BLaER1 treated with 17β-estradiol and CSF1 and Interleukin-3, amounts not matched to agents 10 nM and 100 nM (cell line): ENCODE data around the gene TMEM236.
A peak's percentile ranks its signal among the peaks of the same experiment; 100 is the strongest.

Experiments
- H3K27ac ChIP-seq, 11 experiments: shearing (Covaris generic); formaldehyde crosslinking; 2 replicates each; pipeline ENCODE4 v1.8.1; 2022
- H3K27me3 ChIP-seq, 11 experiments: shearing (Covaris generic); formaldehyde crosslinking; 2 replicates each; pipeline ENCODE4 v1.8.1; 2022
- H3K36me3 ChIP-seq, 11 experiments: shearing (Covaris generic); formaldehyde crosslinking; 2 replicates each; pipeline ENCODE4 v1.8.1; 2022
- H3K4me1 ChIP-seq, 10 experiments: shearing (Covaris generic); formaldehyde crosslinking; 2 replicates each; pipeline ENCODE4 v1.8.1; 2022
- H3K4me2 ChIP-seq, 11 experiments: shearing (Covaris generic); formaldehyde crosslinking; 2 replicates each; pipeline ENCODE4 v1.8.1; 2022
- H3K4me3 ChIP-seq, 10 experiments: shearing (Covaris generic); formaldehyde crosslinking; 2 replicates each; pipeline ENCODE4 v1.8.1; 2022
- H3K9ac ChIP-seq, 11 experiments: shearing (Covaris generic); formaldehyde crosslinking; 2 replicates each; pipeline ENCODE4 v1.8.1; 2022
- H3K9me3 ChIP-seq, 11 experiments: shearing (Covaris generic); formaldehyde crosslinking; replicated peaks in 1 of 11; 2 replicates each; pipeline ENCODE4 v1.8.1; 2022
- H4K20me1 ChIP-seq, 11 experiments: shearing (Covaris generic); formaldehyde crosslinking; 2 replicates each; pipeline ENCODE4 v1.8.1; 2022
- Cebpa-rat ChIP-seq, 11 experiments: shearing (Covaris generic); IDR thresholded peaks; 2 replicates each; pipeline ENCODE4 v1.8.1; 2022

The TMEM236 gene

GRCh38 chr10:17758200-17758599 is 6.2 kb downstream of the TMEM236 start:
- H3K4me1 ChIP-seq, result peaks cover 5 to 31% (median 10%) of the 10 kb centered on the region in 10 experiments; a peak in 14 of 20 replicates
- no peaks in the 10 kb centered on the region for H3K27me3 ChIP-seq
- H3K4me2 ChIP-seq, result peak overlapping the region in 1 of 11 experiments; percentile 24; a peak in 1 of 22 replicates
- H3K4me3 ChIP-seq, result no peak overlapping the region
- H3K9me3 ChIP-seq, result peaks cover 0 to 13% (median 0%) of the 10 kb centered on the region in 11 experiments; a peak in 5 of 22 replicates
- no peaks in the 10 kb centered on the region for H3K36me3 ChIP-seq
- H4K20me1 ChIP-seq, result no peaks in the 10 kb centered on the region
- H3K27ac ChIP-seq, result no peak overlapping the region
- no peak overlapping the region for H3K9ac ChIP-seq
- no peak for TF ChIP-seq Cebpa-rat (IDR thresholded peaks at IDR 0.05)

GRCh38 chr10:17758896-17759295 is 6.9 kb downstream of the TMEM236 start:
- peaks cover 5 to 31% (median 10%) of the 10 kb centered on the region in 10 experiments; a peak in 14 of 20 replicates for H3K4me1 ChIP-seq
- H4K20me1 ChIP-seq, result no peaks in the 10 kb centered on the region
- H3K27ac ChIP-seq, result no peak overlapping the region
- H3K4me3 ChIP-seq, result no peak overlapping the region
- H3K36me3 ChIP-seq, result no peaks in the 10 kb centered on the region
- no peak for TF ChIP-seq Cebpa-rat (IDR thresholded peaks at IDR 0.05)
- no peaks in the 10 kb centered on the region for H3K27me3 ChIP-seq
- H3K4me2 ChIP-seq, result no peak overlapping the region
- no peak overlapping the region for H3K9ac ChIP-seq
- H3K9me3 ChIP-seq, result peaks cover 0 to 13% (median 0%) of the 10 kb centered on the region in 11 experiments; a peak in 5 of 22 replicates

- no peak for TF ChIP-seq Cebpa-rat (IDR thresholded peaks at IDR 0.05)
- peaks cover 0 to 14% (median 10%) of the 10 kb centered on the region in 11 experiments; a peak in 13 of 22 replicates for H3K9me3 ChIP-seq
- no peak overlapping the region for H3K27ac ChIP-seq
- H3K27me3 ChIP-seq, result no peaks in the 10 kb centered on the region
- no peak overlapping the region for H3K9ac ChIP-seq
- H4K20me1 ChIP-seq, result no peaks in the 10 kb centered on the region
- no peak overlapping the region for H3K4me3 ChIP-seq
- H3K4me2 ChIP-seq, result no peak overlapping the region
- peaks cover 0 to 56% (median 4%) of the 10 kb centered on the region in 10 experiments; a peak in 15 of 20 replicates for H3K4me1 ChIP-seq
- H3K36me3 ChIP-seq, result no peaks in the 10 kb centered on the region
These were observed 12.1 kb downstream of the TMEM236 start for GRCh38 chr10:17764142-17764541.

GRCh38 chr10:17765602-17766001 is 13.6 kb downstream of the TMEM236 start:
- Histone ChIP-seq H3K27ac (peak overlapping the region in 2 of 11 experiments; percentile 19 to 85; a peak in 3 of 22 replicates), H3K4me1 (peaks cover 0 to 70% (median 7%) of the 10 kb centered on the region in 10 experiments; a peak in 15 of 20 replicates), H3K36me3 (no peaks in the 10 kb centered on the region), H3K4me2 (peak overlapping the region in 3 of 11 experiments; percentile 25 to 86 (median 72); a peak in 6 of 22 replicates), H3K27me3 (no peaks in the 10 kb centered on the region), H4K20me1 (no peaks in the 10 kb centered on the region), H3K9ac (no peak overlapping the region), H3K4me3 (no peak overlapping the region), H3K9me3 (peaks cover 0 to 14% (median 10%) of the 10 kb centered on the region in 11 experiments; a peak in 13 of 22 replicates)
- no peak for TF ChIP-seq Cebpa-rat (IDR thresholded peaks at IDR 0.05)

- Histone ChIP-seq H3K9ac (no peak overlapping the region), H3K36me3 (no peaks in the 10 kb centered on the region), H3K27me3 (no peaks in the 10 kb centered on the region), H3K4me1 (peaks cover 5 to 70% (median 16%) of the 10 kb centered on the region in 10 experiments; a peak in 18 of 20 replicates), H3K9me3 (peaks cover 0 to 14% (median 10%) of the 10 kb centered on the region in 11 experiments; a peak in 12 of 22 replicates), H3K4me3 (no peak overlapping the region), H3K4me2 (peak overlapping the region in 3 of 11 experiments; percentile 25 to 86 (median 72); a peak in 6 of 22 replicates), H4K20me1 (no peaks in the 10 kb centered on the region), H3K27ac (peak overlapping the region in 3 of 11 experiments; percentile 17 to 85 (median 80); a peak in 5 of 22 replicates)
- TF ChIP-seq Cebpa-rat (IDR thresholded peaks at IDR 0.05), result no peak
These were observed 14.7 kb downstream of the TMEM236 start for GRCh38 chr10:17766731-17767130.

GRCh38 chr10:17768496-17768895 is 16.5 kb downstream of the TMEM236 start:
- peak overlapping the region in 3 of 11 experiments; percentile 78 to 85 (median 80); a peak in 5 of 22 replicates for H3K27ac ChIP-seq
- peak overlapping the region in 5 of 11 experiments; percentile 1 to 90 (median 77); a peak in 5 of 22 replicates for H3K4me2 ChIP-seq
- no peak overlapping the region for H3K4me3 ChIP-seq
- peaks cover 5 to 87% (median 18%) of the 10 kb centered on the region in 10 experiments; a peak in 18 of 20 replicates for H3K4me1 ChIP-seq
- H3K36me3 ChIP-seq, result no peaks in the 10 kb centered on the region
- no peak for TF ChIP-seq Cebpa-rat (IDR thresholded peaks at IDR 0.05)
- peaks cover 0 to 14% (median 10%) of the 10 kb centered on the region in 11 experiments; a peak in 12 of 22 replicates for H3K9me3 ChIP-seq
- no peaks in the 10 kb centered on the region for H4K20me1 ChIP-seq
- H3K9ac ChIP-seq, result 0 out of 22 replicates have a peak overlapping the region, but pooled peaks of 1 of the 11 experiments have one; percentile 27
- no peaks in the 10 kb centered on the region for H3K27me3 ChIP-seq

- peak overlapping the region in 4 of 11 experiments; percentile 12 to 85 (median 79); a peak in 7 of 22 replicates for H3K27ac ChIP-seq
- H3K4me3 ChIP-seq, result no peak overlapping the region
- H3K36me3 ChIP-seq, result no peaks in the 10 kb centered on the region
- H3K4me1 ChIP-seq, result peaks cover 5 to 92% (median 18%) of the 10 kb centered on the region in 10 experiments; a peak in 18 of 20 replicates
- no peak for TF ChIP-seq Cebpa-rat (IDR thresholded peaks at IDR 0.05)
- peak overlapping the region in 10 of 11 experiments; percentile 1 to 90 (median 40); a peak in 18 of 22 replicates for H3K4me2 ChIP-seq
- peaks cover 0 to 14% (median 10%) of the 10 kb centered on the region in 11 experiments; a peak in 12 of 22 replicates for H3K9me3 ChIP-seq
- peak overlapping the region in 3 of 11 experiments; percentile 9 to 27 (median 26); a peak in 1 of 22 replicates for H3K9ac ChIP-seq
- no peaks in the 10 kb centered on the region for H4K20me1 ChIP-seq
- no peaks in the 10 kb centered on the region for H3K27me3 ChIP-seq
These were observed 17.0 kb downstream of the TMEM236 start for GRCh38 chr10:17768957-17769356.

- H3K4me3 ChIP-seq, result peak overlapping the region in 3 of 10 experiments; percentile 33 to 51 (median 46); a peak in 6 of 20 replicates
- peaks cover 0 to 11% (median 6%) of the 10 kb centered on the region in 11 experiments; a peak in 10 of 22 replicates for H3K9me3 ChIP-seq
- peak overlapping the region in 9 of 11 experiments; percentile 7 to 90 (median 73); a peak in 15 of 22 replicates for H3K4me2 ChIP-seq
- no peaks in the 10 kb centered on the region for H3K36me3 ChIP-seq
- H3K27ac ChIP-seq, result peak overlapping the region in 6 of 11 experiments; percentile 19 to 86 (median 72); a peak in 9 of 22 replicates
- H3K27me3 ChIP-seq, result no peaks in the 10 kb centered on the region
- no peaks in the 10 kb centered on the region for H4K20me1 ChIP-seq
- TF ChIP-seq Cebpa-rat (IDR thresholded peaks at IDR 0.05), result no peak
- peaks cover 5 to 96% (median 18%) of the 10 kb centered on the region in 10 experiments; a peak in 18 of 20 replicates for H3K4me1 ChIP-seq
- peak overlapping the region in 4 of 11 experiments; percentile 28 to 86 (median 68); a peak in 6 of 22 replicates for H3K9ac ChIP-seq
These were observed 19.0 kb downstream of the TMEM236 start for GRCh38 chr10:17771017-17771416.

GRCh38 chr10:17779784-17780183 is 27.8 kb downstream of the TMEM236 start:
- TF ChIP-seq Cebpa-rat (IDR thresholded peaks at IDR 0.05), result no peak
- H3K4me1 ChIP-seq, result peaks cover 1 to 78% (median 13%) of the 10 kb centered on the region in 10 experiments; a peak in 14 of 20 replicates
- H3K27me3 ChIP-seq, result no peaks in the 10 kb centered on the region
- H3K4me2 ChIP-seq, result peak overlapping the region in 3 of 11 experiments; percentile 36 to 79 (median 64); a peak in 6 of 22 replicates
- peaks cover 0 to 25% (median 0%) of the 10 kb centered on the region in 11 experiments; a peak in 3 of 22 replicates for H3K36me3 ChIP-seq
- peak overlapping the region in 1 of 11 experiments; percentile 14; a peak in 1 of 22 replicates for H3K27ac ChIP-seq
- no peaks in the 10 kb centered on the region for H4K20me1 ChIP-seq
- H3K4me3 ChIP-seq, result no peak overlapping the region; a peak in 1 of 20 replicates
- H3K9ac ChIP-seq, result 0 out of 22 replicates have a peak overlapping the region, but pooled peaks of 2 of the 11 experiments have one; percentile 7 to 25
- 0 out of 22 replicates have a peak, but pooled peaks cover 0 to 5% (median 0%) of the 10 kb centered on the region in 11 experiments for H3K9me3 ChIP-seq
